GM18907 (cell line): ENCODE measurements around the gene TBC1D9B.
"Not testable (repeated sequence)": the region's sequence is repeated elsewhere in the genome, so short reads cannot be mapped to it uniquely, and the experiment has no call there.

Experiments
- ATAC-seq: cut with Tn5 transposase; IDR thresholded peaks from one replicate; pipeline ENCODE4 v1.9.1; 2021; ENCODE audit warnings: mild to moderate bottlenecking, moderate library complexity; ENCODE audit not compliant: unreplicated experiment

Gene TBC1D9B

DNA sequence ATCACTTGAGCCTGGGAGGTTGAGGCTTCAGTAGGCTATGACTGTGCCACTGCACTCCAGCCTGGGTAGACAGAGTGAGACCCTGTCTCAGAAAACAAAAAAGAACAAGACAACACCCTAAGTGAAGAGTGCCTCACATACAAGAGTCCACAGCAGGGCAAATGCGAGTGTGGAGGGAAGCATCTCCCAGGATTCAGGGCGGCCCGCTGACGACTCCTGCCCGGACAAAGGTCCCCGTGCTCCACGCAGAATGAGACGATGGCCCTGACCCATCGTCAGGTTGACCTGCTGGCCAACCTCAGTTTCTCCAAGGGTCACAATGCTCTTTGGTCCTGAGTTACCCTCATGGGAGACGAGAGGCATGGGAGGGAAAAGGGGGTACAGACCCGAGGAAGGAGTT, 67.4 kb downstream of the TBC1D9B start:
- no peak for ATAC-seq

DNA sequence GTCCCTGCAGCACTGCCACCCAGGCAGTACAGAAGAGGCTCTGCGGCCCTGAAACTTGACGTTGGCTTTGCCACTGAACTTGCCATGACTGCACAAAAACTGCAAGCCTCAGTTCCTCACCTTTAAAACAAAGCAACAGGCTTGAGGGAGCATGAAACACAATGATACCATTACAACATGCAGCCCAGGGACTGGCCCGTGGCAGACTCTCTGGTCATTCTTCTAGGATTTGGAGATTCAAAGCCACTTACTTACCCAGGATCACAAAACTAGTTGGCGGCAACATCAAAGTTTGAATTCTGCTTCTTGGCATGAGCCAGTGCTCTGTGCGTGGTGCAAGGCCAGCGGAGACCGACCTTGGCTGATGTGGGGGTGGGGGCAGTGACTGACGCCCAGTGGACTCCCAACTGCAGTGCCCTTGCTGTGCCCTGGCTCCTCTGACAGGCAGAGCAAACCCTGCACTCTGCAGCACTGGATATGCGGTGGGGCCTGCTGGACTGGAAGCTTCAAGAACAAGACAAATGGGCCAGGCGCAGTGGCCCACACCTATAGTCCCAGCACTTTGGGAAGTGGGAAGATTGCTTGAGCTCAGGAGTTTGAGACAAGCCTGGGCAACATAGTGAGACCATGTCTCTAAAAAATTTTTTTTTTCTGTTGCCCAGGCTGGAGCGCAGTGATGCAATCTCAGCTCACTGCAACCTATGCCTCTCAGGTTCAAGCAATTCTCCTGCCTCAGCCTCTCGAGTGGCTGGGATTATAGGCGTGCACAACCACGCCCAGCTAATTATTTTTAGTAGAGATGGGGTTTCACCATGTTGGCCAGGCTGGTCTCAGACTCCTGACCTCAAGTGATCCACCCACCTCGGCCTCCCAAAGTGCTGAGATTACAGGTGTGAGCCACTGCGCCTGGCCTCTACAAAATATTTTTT, 68.1 kb downstream of the TBC1D9B start:
- ATAC-seq: no peak

- no peak for ATAC-seq
Measured at GRCh38 chr5:179837076-179838011, 70.4 kb downstream of the TBC1D9B start.

- no peak for ATAC-seq
Measured at GRCh38 chr5:179836225-179837019, 71.3 kb downstream of the TBC1D9B start.

DNA sequence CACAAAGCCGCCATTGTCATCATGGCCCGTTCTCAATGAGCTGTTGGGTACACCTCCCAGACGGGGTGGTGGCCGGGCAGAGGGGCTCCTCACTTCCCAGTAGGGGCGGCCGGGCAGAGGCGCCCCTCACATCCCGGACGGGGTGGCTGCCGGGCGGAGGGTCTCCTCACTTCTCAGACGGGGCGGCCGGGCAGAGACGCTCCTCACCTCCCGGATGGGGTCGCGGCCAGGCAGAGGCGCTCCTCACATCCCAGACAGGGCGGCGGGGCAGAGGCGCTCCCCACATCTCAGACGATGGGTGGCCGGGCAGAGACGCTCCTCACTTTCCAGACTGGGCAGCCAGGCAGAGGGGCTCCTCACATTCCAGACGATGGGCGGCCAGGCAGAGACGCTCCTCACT, 72.8 kb downstream of the TBC1D9B start:
- not testable (repeated sequence) for ATAC-seq

DNA sequence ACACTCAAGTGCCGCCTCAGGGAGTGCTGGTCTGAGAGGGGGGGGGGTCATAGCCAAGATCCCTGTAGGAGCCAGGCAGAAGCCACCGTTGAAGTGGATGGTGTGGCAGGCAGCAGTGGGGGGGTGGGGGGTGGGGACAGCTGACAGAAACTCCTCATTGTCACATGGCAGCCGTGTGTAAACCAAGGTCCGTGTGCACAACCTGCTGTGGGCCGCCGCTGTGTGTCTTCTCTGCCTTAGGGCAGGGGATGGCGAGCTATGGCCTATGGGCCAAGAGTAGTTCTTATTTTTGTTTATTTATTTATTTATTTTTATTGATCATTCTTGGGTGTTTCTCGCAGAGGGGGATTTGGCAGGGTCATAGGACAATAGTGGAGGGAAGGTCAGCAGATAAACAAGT, 73.6 kb downstream of the TBC1D9B start:
- ATAC-seq: no peak

- ATAC-seq: no peak
Measured at GRCh38 chr5:179833709-179834070, 74.0 kb downstream of the TBC1D9B start.

GRCh38 chr5:179833056-179833708, 74.5 kb downstream of the TBC1D9B start:
- no peak for ATAC-seq

GRCh38 chr5:179832039-179832745, 75.5 kb downstream of the TBC1D9B start:
- ATAC-seq: no peak

GRCh38 chr5:179830818-179831468, 76.8 kb downstream of the TBC1D9B start:
- no peak for ATAC-seq

DNA sequence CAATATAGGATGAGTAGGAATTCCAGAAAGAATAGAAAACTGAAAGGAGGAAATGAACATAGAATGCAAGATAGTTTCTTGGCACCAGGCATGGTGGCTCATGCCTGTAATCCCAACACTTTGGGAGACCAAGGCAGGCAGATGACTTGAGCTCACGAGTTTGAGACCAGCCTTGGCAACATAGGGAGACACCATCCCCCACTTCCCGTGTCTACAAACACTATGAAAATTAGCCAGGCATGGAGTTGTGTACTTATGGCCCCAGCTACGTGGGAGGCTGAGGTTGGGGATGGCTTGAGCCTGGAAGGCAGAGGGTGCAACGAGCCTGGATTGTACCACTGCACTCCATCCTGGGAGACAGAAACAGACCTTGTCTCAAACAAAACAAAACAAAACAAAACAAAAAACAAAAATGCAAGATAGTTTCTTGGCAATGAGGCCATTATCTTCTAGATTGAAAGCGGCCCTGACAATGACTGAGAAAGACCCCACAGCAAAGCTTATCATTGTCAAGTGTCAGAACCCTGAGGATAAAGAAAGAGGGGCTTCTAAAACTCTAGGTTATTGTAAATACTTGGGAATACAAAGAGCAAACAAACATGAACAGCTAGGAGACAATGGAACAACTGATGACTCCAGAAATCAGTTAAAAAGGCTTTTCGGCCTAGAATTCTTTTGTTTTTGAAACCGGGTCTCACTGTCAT, 77.8 kb downstream of the TBC1D9B start:
- no peak for ATAC-seq

GRCh38 chr5:179828756-179829421, 78.8 kb downstream of the TBC1D9B start:
- ATAC-seq: no peak

- ATAC-seq: no peak
Measured at GRCh38 chr5:179827680-179828079, 80.0 kb downstream of the TBC1D9B start.

GRCh38 chr5:179825655-179826182, 82.0 kb downstream of the TBC1D9B start:
- ATAC-seq: no peak

- ATAC-seq: no peak
Measured at GRCh38 chr5:179824745-179825112, 83.0 kb downstream of the TBC1D9B start.

DNA sequence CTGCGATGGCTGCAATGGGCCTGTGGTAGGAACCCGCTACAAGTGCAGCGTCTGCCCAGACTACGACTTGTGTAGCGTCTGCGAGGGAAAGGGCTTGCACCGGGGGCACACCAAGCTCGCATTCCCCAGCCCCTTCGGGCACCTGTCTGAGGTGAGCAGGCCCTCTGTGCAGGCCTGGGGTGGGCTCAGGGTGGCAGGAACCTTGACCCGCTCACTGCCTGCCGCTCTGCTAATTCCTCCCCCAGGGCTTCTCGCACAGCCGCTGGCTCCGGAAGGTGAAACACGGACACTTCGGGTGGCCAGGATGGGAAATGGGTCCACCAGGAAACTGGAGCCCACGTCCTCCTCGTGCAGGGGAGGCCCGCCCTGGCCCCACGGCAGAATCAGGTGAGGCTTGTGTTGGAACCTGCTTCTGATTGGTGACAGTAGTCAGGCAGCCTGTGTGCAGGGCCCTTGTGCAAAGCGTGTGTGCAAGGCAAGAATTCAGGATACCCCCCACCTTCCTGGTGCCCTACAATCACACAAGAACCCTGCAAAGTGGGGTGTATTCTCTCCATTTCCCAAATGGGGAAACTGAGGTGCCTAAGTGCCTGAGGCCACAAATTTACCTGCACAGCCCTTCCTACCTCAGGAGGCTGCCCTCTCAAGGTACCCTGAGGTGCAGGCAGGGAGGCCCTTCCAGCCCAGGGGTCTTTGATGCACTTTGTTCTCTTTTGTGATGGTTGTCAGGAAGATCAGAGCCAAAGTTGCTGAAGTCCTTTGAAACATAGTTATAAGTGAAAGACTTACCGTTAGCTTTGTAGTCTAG, 83.6 kb downstream of the TBC1D9B start:
- ATAC-seq: no peak

DNA sequence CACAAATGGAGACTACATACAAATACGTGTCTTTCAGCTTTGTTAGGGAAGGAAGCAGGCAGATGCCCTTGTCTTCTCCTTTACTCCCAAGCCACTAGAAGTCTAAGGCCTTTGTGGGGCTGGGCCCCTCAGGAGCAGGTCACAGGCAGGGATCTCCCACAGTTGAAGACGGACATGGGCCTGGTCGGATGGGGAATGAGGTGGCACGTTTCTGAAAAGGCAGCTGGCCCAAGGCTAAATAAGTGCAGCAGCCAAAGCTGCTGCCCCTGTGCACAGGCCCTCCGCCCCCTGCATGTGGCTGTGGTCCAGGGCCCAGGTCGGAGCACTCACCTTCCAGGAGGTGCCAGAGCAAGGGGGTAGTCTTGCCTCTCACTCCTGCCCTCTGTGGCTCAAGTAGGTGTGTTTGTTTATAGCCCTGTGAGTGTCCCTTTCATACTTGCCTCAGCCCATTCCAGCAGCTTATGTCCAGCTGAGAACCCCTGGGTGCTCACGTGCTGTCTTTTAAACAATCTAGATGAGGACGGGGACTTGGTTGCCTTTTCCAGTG, 85.2 kb downstream of the TBC1D9B start:
- ATAC-seq: no peak
